Activated T-helper 2 cell treated with anti-CD3 and anti-CD28 coated beads, Interferon-gamma antibody, Interleukin-2, Interleukin-4, amounts not matched to agents 10 μg/mL and 5 μg/mL and 100 μg/mL, durations not matched to agents 14 hours and 24 hours and 36 hours (primary cell): ENCODE results near the gene ZNF398. TPM values are rescaled to one million over a fixed set of nuclear protein-coding genes. Genes with fewer than 3 reads are reported as not detected.
A peak's percentile ranks its signal among the peaks of the same experiment; 100 is the strongest.

Source experiments
- DNase-seq: peaks from one replicate; pipeline ENCODE4 v3.0.0; 2021; ENCODE audit warnings: low spot score
- H3K27ac Mint-ChIP-seq: one replicate; pipeline ENCODE4 v1.8.0; 2021; ENCODE audit warnings: mixed read lengths
- H3K27me3 Mint-ChIP-seq: one replicate; pipeline ENCODE4 v1.8.0; 2021; ENCODE audit warnings: low read depth, mixed read lengths
- H3K36me3 Mint-ChIP-seq: one replicate; pipeline ENCODE4 v1.8.0; 2021; ENCODE audit warnings: low read depth, mixed read lengths
- H3K4me1 Mint-ChIP-seq: one replicate; pipeline ENCODE4 v1.8.0; 2021; ENCODE audit warnings: low read depth, mixed read lengths
- H3K4me3 Mint-ChIP-seq: one replicate; pipeline ENCODE4 v1.8.0; 2021; ENCODE audit warnings: low read depth, mild to moderate bottlenecking, moderate library complexity, mixed read lengths
- H3K9me3 Mint-ChIP-seq: one replicate; pipeline ENCODE4 v1.8.0; 2021; ENCODE audit warnings: mixed read lengths
- intact Hi-C: fragments of 100-400 bp; cut with micrococcal nuclease; formaldehyde crosslinking; loops from one replicate; pipeline ENCODE4 v1.15.1; 2023
- total RNA-seq: library from RNA; stranded (reverse); gene quantifications from 2 replicates; pipeline ENCODE4 v1.2.3, GENCODE V29; 2022

Gene ZNF398
- total RNA-seq, 1 donor from 2014 or later, result 16.9 TPM

DNA sequence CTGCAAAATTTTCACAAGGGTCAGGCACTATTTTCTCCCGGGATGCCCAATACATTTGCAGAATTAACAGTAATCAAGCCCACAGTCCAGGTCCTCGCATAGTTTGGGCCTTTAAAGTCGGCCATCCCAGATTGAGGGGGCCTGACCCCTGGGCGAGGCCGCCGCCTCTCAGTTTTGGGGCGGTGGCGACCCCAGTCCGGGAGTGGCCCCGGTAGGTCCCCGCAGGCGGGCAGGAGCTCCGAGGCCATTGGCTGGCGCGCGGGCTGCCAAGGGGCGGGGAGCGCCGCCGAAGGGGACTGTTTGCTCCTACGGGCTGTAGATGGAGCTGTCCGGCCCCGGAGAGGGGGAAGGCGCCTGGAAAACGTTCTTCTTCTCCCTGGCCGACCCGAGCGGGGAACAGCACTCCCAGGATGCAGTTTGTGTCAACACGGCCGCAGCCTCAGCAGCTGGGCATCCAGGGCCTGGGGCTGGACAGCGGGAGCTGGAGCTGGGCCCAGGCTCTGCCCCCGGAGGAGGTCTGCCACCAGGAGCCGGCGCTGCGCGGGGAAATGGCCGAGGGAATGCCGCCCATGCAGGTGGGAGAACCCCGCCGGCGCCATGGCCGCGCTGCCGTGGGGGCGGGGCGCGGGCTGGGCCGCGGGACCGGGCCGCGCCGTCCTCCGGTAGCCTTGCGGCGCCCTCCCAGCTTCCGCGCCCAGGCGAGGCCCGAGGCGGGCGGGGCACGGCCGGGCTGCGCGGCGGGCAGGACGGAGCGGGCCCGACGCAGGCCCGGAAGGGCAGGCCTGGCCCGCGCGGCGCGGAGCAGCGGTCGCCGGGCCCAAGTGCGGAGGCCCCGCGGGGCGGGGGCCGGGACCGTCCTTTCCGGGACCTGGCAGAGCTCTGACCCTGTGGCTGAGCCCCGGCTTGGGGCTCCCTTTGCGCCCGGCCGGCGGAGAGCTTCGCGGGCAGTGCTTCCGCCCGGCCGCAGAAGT is 48.2 kb downstream of the ZNF398 start, which contains the start of gene ZNF282:
Gene ZNF282, plus strand, starts transcription at position 367 of the 971 bp plus-strand sequence. Its CDS starts 44 bp downstream, at position 411.
- Mint-ChIP-seq H3K9me3 (no peaks in the 10 kb centered on the region), H3K4me1 (peaks cover 41% of the 10 kb centered on the region), H3K36me3 (peaks cover 46% of the 10 kb centered on the region), H3K4me3 (peak within 1 kb of the TSS; percentile 89), H3K27me3 (no peaks in the 10 kb centered on the region), H3K27ac (peak within 1 kb of the TSS; percentile 88)
- intact Hi-C loops, result loop anchor here (2.0 to 5.0 kb wide), 4 partner anchors 15 to 68 kb away; partner anchors contain the start of genes ZNF212, ZNF398 and ZNF425
- peak; percentile 76 for DNase-seq

DNA sequence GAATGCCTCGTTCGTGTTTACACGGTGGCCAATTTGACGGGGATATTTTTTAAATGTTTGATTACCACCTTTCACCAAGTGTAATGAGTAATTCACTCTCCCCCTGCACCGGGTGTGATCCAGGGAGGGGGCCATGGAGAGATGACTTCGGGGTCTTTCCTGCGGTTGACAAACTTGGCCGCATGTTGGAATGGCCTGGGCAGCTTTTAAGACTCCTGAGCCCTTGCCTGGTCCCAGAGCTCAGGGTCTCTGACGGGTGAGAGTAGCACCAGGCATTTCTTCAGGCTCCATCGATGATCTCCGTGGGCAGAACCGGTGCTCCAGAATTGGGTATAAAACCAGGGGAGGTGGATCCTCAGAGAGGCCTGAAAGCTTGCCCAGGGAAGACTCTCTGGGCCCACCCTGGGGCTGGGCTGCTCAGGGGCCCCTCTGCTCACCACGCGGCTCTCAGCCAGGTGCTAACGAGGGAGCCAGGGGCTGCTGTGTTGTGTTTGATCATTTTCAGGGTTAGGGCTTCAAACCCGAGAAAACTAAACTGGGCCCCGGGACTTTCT is 49.0 kb downstream of the ZNF398 start:
- Mint-ChIP-seq H3K27ac (peak overlapping the region; percentile 88), H3K27me3 (no peaks in the 10 kb centered on the region), H3K4me1 (peaks cover 41% of the 10 kb centered on the region), H3K36me3 (peaks cover 52% of the 10 kb centered on the region), H3K4me3 (peak overlapping the region; percentile 89), H3K9me3 (no peaks in the 10 kb centered on the region)
- intact Hi-C loops, result loop anchor here (5.0 kb wide), 1 partner anchor 69 kb away; the partner anchor contains the start of gene ZNF425
- no peak for DNase-seq

DNA sequence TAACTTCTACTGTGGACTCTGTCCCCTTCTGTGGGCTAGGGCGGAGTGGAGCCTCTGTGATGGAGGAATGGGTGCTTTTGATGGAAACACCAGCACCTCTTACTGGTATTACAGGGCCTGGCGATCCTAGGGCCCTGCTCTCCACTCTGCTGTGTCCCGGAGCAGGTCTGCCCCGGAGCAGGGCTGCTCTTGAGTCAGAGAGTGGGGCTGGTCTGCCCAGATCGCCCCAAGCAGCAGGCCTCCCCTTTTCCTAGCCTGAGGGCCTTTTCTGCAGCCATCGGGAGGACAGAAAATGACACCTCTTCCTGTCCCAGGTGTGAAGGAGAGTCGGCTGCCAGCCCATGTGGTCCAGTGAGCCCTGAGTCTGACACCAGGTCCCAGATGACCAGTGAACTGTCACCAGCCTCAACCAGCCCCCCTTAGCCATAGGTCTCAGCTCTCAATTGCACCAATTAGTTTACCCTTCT is 49.5 kb downstream of the ZNF398 start:
- no peak for DNase-seq
- peaks cover 56% of the 10 kb centered on the region for H3K36me3 Mint-ChIP-seq
- H3K4me3 Mint-ChIP-seq, result peak overlapping the region; percentile 89
- peak overlapping the region; percentile 88 for H3K27ac Mint-ChIP-seq
- intact Hi-C loops, result loop anchor here (5.0 kb wide), 1 partner anchor 69 kb away; the partner anchor contains the start of gene ZNF425
- H3K9me3 Mint-ChIP-seq, result no peaks in the 10 kb centered on the region
- H3K27me3 Mint-ChIP-seq, result no peaks in the 10 kb centered on the region
- H3K4me1 Mint-ChIP-seq, result peaks cover 39% of the 10 kb centered on the region

DNA sequence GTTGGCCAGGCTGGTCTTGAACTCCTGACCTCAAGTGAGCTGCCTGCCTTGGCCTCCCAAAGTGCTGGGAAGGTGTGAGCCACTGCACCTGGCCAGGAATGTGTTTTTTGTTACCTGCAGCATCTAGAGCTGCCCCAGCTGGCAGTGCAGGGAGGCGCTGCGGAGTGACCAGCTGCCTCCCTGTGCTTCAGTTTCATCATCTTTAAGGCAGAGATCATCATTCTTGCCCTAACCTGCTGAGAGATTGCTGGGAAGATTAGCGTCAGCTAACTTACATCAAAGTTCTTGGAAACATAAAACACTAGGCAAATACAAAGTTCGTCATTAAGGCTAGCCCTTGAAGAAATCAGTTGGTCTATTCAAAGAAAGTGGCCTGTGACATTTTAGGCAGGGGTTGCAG is 50.4 kb downstream of the ZNF398 start:
- intact Hi-C loops, result loop anchor here (5.0 kb wide), 1 partner anchor 70 kb away; the partner anchor contains the start of gene ZNF425
- peak overlapping the region; percentile 88 for H3K27ac Mint-ChIP-seq
- H3K9me3 Mint-ChIP-seq, result no peaks in the 10 kb centered on the region
- peak overlapping the region; percentile 89 for H3K4me3 Mint-ChIP-seq
- no peaks in the 10 kb centered on the region for H3K27me3 Mint-ChIP-seq
- DNase-seq, result no peak
- H3K4me1 Mint-ChIP-seq, result peaks cover 39% of the 10 kb centered on the region
- H3K36me3 Mint-ChIP-seq, result peaks cover 63% of the 10 kb centered on the region

DNA sequence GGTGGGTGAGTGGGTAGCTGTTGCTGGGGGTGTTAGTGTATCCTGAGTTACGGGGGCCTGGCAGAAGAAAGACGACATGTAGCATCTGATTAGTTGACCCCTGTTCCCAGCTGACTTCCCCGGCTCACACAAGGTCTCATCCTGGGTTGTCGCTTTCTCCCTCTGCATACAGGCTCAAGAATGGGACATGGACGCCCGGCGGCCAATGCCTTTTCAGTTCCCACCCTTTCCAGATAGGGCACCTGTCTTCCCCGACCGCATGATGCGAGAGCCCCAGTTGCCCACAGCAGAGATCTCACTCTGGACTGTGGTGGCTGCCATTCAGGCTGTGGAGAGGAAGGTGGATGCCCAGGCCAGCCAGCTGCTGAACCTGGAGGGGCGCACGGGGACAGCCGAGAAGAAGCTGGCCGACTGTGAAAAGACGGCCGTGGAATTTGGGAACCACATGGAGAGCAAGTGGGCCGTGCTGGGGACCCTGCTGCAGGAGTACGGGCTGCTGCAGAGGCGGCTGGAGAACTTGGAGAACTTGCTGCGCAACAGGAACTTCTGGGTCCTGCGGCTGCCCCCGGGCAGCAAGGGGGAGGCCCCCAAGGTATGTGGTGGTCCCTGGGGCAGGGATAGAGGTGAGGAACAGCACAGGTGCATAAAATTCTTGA is 51.0 kb downstream of the ZNF398 start:
- H3K27me3 Mint-ChIP-seq, result no peaks in the 10 kb centered on the region
- intact Hi-C loops, result loop anchor here (5.0 kb wide), 1 partner anchor 71 kb away; the partner anchor contains the start of gene ZNF425
- H3K4me3 Mint-ChIP-seq, result peak overlapping the region; percentile 89
- H3K9me3 Mint-ChIP-seq, result no peaks in the 10 kb centered on the region
- peaks cover 70% of the 10 kb centered on the region for H3K36me3 Mint-ChIP-seq
- DNase-seq, result no peak
- peaks cover 43% of the 10 kb centered on the region for H3K4me1 Mint-ChIP-seq
- H3K27ac Mint-ChIP-seq, result no peak overlapping the region

DNA sequence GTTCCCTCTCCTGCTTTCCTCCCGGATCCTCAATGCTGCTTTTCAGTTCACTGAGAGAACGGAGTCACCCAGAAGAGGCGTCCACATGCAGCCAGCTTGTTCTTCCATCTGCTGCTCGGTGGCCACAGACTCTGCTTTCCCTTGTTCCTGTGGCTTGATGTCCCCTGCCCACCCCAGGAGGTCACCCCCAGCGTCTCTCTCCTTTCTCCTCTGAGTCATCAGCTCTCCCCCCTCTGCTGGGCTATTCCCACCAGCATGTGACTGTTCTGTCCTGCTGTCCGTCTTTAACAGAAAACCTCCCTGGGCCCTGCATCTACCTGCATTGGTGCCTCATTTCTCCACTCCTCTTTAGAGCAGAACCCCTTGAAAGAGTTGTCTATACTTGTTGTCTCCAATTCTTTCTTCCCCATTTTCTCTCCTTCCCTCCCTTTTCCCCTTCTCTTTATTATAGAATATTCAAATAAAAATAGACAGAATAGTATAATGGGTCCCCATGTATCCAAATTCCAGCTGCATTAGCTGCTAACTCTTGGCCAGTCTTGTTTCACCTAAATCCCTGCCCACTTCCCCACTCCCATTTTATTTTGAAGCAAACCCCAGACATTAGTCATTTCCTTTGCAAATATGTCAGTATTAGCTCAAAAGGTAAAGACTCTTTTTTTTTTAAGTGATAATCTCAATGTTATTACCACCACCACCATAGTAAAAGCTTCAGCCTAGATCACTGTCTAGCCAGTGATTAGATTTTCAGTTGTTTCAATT is 52.2 kb downstream of the ZNF398 start:
- Mint-ChIP-seq H3K4me3 (peak overlapping the region; percentile 51), H3K4me1 (peaks cover 53% of the 10 kb centered on the region), H3K27ac (peak overlapping the region; percentile 68), H3K27me3 (no peaks in the 10 kb centered on the region), H3K36me3 (peaks cover 81% of the 10 kb centered on the region), H3K9me3 (no peaks in the 10 kb centered on the region)
- intact Hi-C loops, result loop anchor here (5.0 kb wide), 1 partner anchor 72 kb away; the partner anchor contains the start of gene ZNF425
- no peak for DNase-seq

DNA sequence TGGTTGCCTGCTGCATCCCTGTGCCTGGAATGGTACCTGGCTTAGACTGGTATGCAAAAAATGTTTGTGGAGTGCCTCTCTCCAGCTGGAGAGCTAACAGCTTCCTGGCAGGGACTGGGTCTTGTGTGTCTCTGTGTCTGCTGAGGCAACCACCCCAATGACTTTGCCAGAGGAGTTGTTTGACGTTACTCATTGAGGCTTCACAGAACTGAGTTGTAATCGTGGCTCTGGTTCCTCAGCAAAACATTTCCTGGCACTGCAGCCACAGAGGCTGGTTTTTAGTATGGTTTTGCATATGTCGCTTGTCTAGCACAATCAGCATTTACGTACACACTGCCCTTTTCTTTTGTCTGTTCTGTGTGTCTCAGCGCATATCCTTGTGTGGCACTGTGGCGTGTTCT is 55.6 kb downstream of the ZNF398 start:
- no peaks in the 10 kb centered on the region for H3K27me3 Mint-ChIP-seq
- H3K36me3 Mint-ChIP-seq, result peaks cover 90% of the 10 kb centered on the region
- H3K4me1 Mint-ChIP-seq, result peaks cover 48% of the 10 kb centered on the region
- peak overlapping the region; percentile 98 for H3K27ac Mint-ChIP-seq
- no peaks in the 10 kb centered on the region for H3K9me3 Mint-ChIP-seq
- peak overlapping the region; percentile 67 for H3K4me3 Mint-ChIP-seq
- intact Hi-C loops, result no loop called here
- DNase-seq, result peak; percentile 26

DNA sequence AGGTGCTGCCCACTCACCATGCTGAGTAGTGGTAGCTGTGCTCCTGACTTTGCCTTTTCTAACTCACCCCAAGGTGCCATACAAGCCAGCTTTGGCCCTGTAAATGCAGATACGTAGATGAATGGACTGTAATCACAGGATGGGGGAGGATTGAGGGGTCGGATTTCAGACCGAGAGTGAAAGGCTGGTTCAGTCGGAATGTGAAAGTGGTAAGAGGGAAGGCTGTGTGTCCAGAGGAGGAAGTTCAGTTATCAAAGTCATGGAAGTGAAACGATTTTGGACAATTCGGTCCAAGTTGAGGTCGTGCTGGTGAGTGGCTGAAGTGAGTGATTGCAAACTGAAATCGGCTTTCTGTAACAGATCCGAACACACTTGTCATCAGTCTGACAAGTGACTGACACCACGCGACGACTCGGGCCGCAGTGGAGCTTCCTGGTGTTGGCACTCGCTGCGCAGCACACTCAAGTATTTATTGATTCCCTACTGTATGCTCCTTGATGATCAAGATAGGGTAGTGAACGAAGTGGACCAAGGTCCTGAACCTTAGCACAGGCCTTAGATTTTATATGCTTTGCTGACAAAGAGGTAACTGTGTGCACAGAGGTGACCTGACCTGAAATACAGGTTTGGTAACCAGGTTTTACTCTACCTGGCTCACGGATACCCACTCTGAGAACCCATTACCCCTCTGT is 58.6 kb downstream of the ZNF398 start:
- Mint-ChIP-seq H3K4me1 (peaks cover 49% of the 10 kb centered on the region), H3K27ac (peak overlapping the region; percentile 64), H3K9me3 (no peaks in the 10 kb centered on the region)

DNA sequence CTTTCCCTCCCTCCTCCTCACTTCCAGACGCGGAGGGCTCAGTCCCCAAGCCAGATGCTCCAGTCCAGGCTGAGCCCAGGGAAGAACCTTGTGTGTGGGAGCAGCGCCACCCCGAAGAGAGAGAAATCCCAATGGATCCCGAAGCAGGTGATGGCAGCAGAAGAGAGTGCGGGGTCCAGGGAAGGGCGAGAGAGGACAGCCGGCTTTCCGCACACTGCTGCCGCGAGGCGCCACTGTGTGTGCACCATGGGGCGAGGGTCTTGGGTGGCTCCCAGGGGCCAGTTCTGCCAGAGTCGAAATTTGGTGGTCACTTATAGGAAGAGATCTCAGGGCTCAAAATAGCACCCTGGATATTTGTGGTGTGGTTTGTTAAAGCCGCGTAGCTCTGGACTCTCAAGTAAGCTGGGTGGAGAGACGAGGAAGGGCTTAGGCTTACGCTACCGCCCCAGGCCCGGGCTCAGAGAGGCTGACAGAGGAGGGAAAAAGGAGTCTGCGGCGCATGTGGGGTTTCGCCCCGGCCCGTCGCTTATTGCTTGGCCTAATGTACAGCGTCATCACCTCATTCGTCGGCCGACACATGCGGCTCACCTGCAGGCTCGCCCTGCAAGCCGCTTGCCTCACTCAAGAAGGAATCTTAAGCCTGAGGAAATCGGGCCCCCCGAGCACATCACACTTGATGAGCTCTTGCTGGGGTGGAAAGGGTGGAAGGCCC is 60.2 kb downstream of the ZNF398 start:
- no peak for DNase-seq
- no peak overlapping the region for H3K4me3 Mint-ChIP-seq
- intact Hi-C loops, result no loop called here
- H3K27me3 Mint-ChIP-seq, result no peaks in the 10 kb centered on the region
- peaks cover 46% of the 10 kb centered on the region for H3K4me1 Mint-ChIP-seq
- H3K27ac Mint-ChIP-seq, result peak overlapping the region; percentile 70
- H3K9me3 Mint-ChIP-seq, result no peaks in the 10 kb centered on the region
- peaks cover 87% of the 10 kb centered on the region for H3K36me3 Mint-ChIP-seq

More for the DNA sequence above, 58.6 kb downstream of the ZNF398 start:
- no peaks in the 10 kb centered on the region for H3K27me3 Mint-ChIP-seq
- H3K4me3 Mint-ChIP-seq, result no peak overlapping the region
- DNase-seq, result no peak
- H3K36me3 Mint-ChIP-seq, result peaks cover 87% of the 10 kb centered on the region
- intact Hi-C loops, result no loop called here

DNA sequence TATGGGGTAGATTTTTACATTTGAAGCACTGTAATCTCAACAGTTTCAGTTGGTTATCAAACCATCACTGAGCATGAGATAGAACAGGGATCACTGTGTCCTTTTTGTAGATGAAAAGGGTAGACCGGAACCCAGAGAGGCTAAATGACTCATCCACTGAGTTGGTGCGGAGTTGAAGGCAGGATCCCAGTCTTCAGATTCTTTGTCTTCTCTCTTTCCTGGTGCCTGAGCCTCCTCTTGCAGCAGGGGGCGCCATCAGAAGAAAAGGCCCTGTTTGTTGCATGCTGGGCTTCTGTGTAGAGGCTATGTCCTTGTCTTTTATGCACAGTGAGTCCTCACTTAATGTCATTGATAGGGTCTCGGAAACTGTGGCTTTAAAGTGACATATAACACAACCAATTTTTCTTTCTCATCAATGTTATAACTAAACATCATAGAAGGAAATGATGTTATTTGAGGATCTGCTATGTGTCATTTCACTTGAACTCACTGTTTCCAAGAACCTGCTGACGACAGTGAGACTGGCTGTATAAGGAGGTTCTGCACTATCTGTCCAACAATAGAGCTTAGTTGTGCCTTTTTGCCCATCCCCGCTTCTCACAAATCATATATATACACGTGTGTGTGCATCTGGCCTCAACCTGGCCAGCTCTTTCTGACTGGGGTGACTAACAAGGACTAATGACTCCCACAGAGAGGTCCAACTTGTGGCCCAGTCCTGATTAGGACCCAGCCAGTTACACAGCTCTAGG is 62.4 kb downstream of the ZNF398 start:
- DNase-seq, result peak; percentile 70
- Mint-ChIP-seq H3K27ac (peak overlapping the region; percentile 94), H3K9me3 (no peaks in the 10 kb centered on the region), H3K27me3 (no peaks in the 10 kb centered on the region), H3K36me3 (peaks cover 88% of the 10 kb centered on the region), H3K4me1 (peaks cover 31% of the 10 kb centered on the region), H3K4me3 (peak overlapping the region; percentile 32)
- intact Hi-C loops, result loop anchor here (1.0 to 2.0 kb wide), 4 partner anchors 15 to 412 kb away; partner anchors contain the start of genes ZNF282 and ZNF425
